Lower leg skin (tissue), 3 donors: ENCODE results near the gene ADARB2.

Experiments
- CTCF ChIP-seq, 3 donors: fragments of 450-650 bp; IDR thresholded peaks; one replicate each; pipeline ENCODE4 v1.5.1; 2016; ENCODE audit warnings: antibody characterized with exemption in 3 of 3, mild to moderate bottlenecking in 3 of 3, moderate library complexity in 2 of 3
- POLR2A ChIP-seq, 2 donors: fragments of 450-650 bp; IDR thresholded peaks; one replicate each; pipeline ENCODE4 v1.6.1; 2016 to 2017; ENCODE audit warnings: antibody characterized with exemption in 2 of 2, mild to moderate bottlenecking in 1 of 2, moderate library complexity in 1 of 2

GRCh38 chr10:1229116-1229515 is 508.2 kb downstream of the ADARB2 start:
- no peak for TF ChIP-seq CTCF (IDR thresholded peaks at IDR 0.05)
- no peak for TF ChIP-seq POLR2A (IDR thresholded peaks at IDR 0.05)
